ENCODE data around the gene ZSCAN30.

Gene ZSCAN30

GRCh38 chr18:35278085-35278484, 11.9 kb downstream of the ZSCAN30 start:
- DNase-seq = no peak

- no peak for DNase-seq
Observed at GRCh38 chr18:35277633-35278032, 12.4 kb downstream of the ZSCAN30 start.

GRCh38 chr18:35276267-35276666, 13.8 kb downstream of the ZSCAN30 start:
- no peak for DNase-seq

- DNase-seq = no peak
Observed at GRCh38 chr18:35271656-35272055, 18.4 kb downstream of the ZSCAN30 start.

- no peak for DNase-seq
Observed at GRCh38 chr18:35268821-35269220, 21.2 kb downstream of the ZSCAN30 start.

GRCh38 chr18:35267809-35268208, 22.2 kb downstream of the ZSCAN30 start:
- peak; percentile 3 for DNase-seq

GRCh38 chr18:35267161-35267651, 22.8 kb downstream of the ZSCAN30 start:
- peak; percentile 54 for DNase-seq

- no peak for DNase-seq
Observed at GRCh38 chr18:35264409-35264808, 25.6 kb downstream of the ZSCAN30 start.

- no peak for DNase-seq
Observed at GRCh38 chr18:35256947-35257346, 33.1 kb downstream of the ZSCAN30 start.

GRCh38 chr18:35253655-35254287, 36.3 kb downstream of the ZSCAN30 start:
- DNase-seq = no peak

- DNase-seq = no peak
Observed at GRCh38 chr18:35252466-35252865, 37.6 kb downstream of the ZSCAN30 start.

- no peak for DNase-seq
Observed at GRCh38 chr18:35248429-35248828, 41.6 kb downstream of the ZSCAN30 start.

GRCh38 chr18:35247412-35248249, 42.4 kb downstream of the ZSCAN30 start:
- DNase-seq = no peak

- no peak for DNase-seq
Observed at GRCh38 chr18:35246831-35247230, 43.2 kb downstream of the ZSCAN30 start.

GRCh38 chr18:35245719-35246317, 44.2 kb downstream of the ZSCAN30 start:
- DNase-seq = no peak

- no peak for DNase-seq
Observed at GRCh38 chr18:35244671-35245070, 45.4 kb downstream of the ZSCAN30 start.

GRCh38 chr18:35242426-35242825, 47.6 kb downstream of the ZSCAN30 start:
- no peak for DNase-seq

GRCh38 chr18:35241448-35241804, 48.6 kb downstream of the ZSCAN30 start:
- DNase-seq = no peak

GRCh38 chr18:35240664-35241447, 49.2 kb downstream of the ZSCAN30 start, which contains the start of gene ZNF397:
ZNF397 (plus strand) TSS chr18:35241034; CDS start chr18:35242471, 1,437 bp downstream.
- DNase-seq = peak; percentile 91

- DNase-seq = no peak
Observed at GRCh38 chr18:35239314-35239713, 50.7 kb downstream of the ZSCAN30 start.

- DNase-seq = no peak
Observed at GRCh38 chr18:35236571-35237363, 53.3 kb downstream of the ZSCAN30 start.

GRCh38 chr18:35231052-35231451, 59.0 kb downstream of the ZSCAN30 start:
- peak; percentile 71 for DNase-seq

Measured in central memory CD4-positive, alpha-beta T cell (primary cell).